SHP77 treated with DMSO at 0.1 percent for 48 hours (cell line): ENCODE results near the gene HRH3.

Experiments used
- DNase-seq: peaks from one replicate; lab custom pipeline; 2025; lab: John Stamatoyannopoulos, UW

The HRH3 gene

GRCh38 chr20:62219992-62220665 lies at the start of gene HRH3:
Gene HRH3 (minus strand): TSS chr20:62220278. CDS start chr20:62219970, 308 bp downstream.
- DNase-seq: no peak

- no peak for DNase-seq
Measured at GRCh38 chr20:62269871-62270270, 49.8 kb upstream of the HRH3 start.

- DNase-seq: no peak
Measured at GRCh38 chr20:62269378-62269777, 49.3 kb upstream of the HRH3 start.

GRCh38 chr20:62268228-62268900 lies 48.3 kb upstream of the HRH3 start:
- DNase-seq: no peak

GRCh38 chr20:62267543-62267942 lies 47.5 kb upstream of the HRH3 start:
- DNase-seq: no peak

GRCh38 chr20:62266851-62267250 lies 46.8 kb upstream of the HRH3 start:
- no peak for DNase-seq

- no peak for DNase-seq
Measured at GRCh38 chr20:62266340-62266739, 46.3 kb upstream of the HRH3 start.

- no peak for DNase-seq
Measured at GRCh38 chr20:62265365-62265764, 45.3 kb upstream of the HRH3 start.

GRCh38 chr20:62263396-62263795 lies 43.3 kb upstream of the HRH3 start:
- DNase-seq: no peak

- no peak for DNase-seq
Measured at GRCh38 chr20:62262064-62262463, 42.0 kb upstream of the HRH3 start.

- no peak for DNase-seq
Measured at GRCh38 chr20:62259294-62259565, 39.2 kb upstream of the HRH3 start.

- DNase-seq: no peak
Measured at GRCh38 chr20:62258499-62259293, 38.6 kb upstream of the HRH3 start.

- no peak for DNase-seq
Measured at GRCh38 chr20:62255976-62256375, 35.9 kb upstream of the HRH3 start.

- DNase-seq: no peak
Measured at GRCh38 chr20:62254021-62254724, 34.1 kb upstream of the HRH3 start.

- no peak for DNase-seq
Measured at GRCh38 chr20:62253398-62253797, 33.3 kb upstream of the HRH3 start.

- no peak for DNase-seq
Measured at GRCh38 chr20:62252342-62252966, 32.4 kb upstream of the HRH3 start.

- no peak for DNase-seq
Measured at GRCh38 chr20:62248890-62249560, 28.9 kb upstream of the HRH3 start.

- DNase-seq: peak; percentile 16
Measured at GRCh38 chr20:62246872-62247652, 27.0 kb upstream of the HRH3 start.

- DNase-seq: no peak
Measured at GRCh38 chr20:62246431-62246830, 26.4 kb upstream of the HRH3 start.

- no peak for DNase-seq
Measured at GRCh38 chr20:62245911-62246280, 25.8 kb upstream of the HRH3 start.

GRCh38 chr20:62244644-62245108 lies 24.6 kb upstream of the HRH3 start:
- no peak for DNase-seq
